Body of pancreas (tissue), 4 donors: ENCODE data around the gene NAT8L.

Experiments
- CTCF ChIP-seq, 7 experiments: fragments of 450-650 bp in 4 of 7; fragments of 200-600 bp in 3 of 7; sonication (generic) in 3 of 7; IDR thresholded peaks; one replicate each; pipeline ENCODE4 v1.5.1; 2016 to 2019; ENCODE audit warnings: antibody characterized with exemption in 7 of 7
- POLR2A ChIP-seq, 3 donors: fragments of 450-650 bp; IDR thresholded peaks; one replicate each; pipeline ENCODE4 v1.6.1; 2016; ENCODE audit warnings: antibody characterized with exemption in 3 of 3, mild to moderate bottlenecking in 2 of 3

GRCh38 chr4:2074588-2074987 lies 15.5 kb downstream of the NAT8L start:
- no peak for TF ChIP-seq CTCF (IDR thresholded peaks at IDR 0.05)
- no peak for TF ChIP-seq POLR2A (IDR thresholded peaks at IDR 0.05)
